ENCODE data around the gene RFPL2.

DNA sequence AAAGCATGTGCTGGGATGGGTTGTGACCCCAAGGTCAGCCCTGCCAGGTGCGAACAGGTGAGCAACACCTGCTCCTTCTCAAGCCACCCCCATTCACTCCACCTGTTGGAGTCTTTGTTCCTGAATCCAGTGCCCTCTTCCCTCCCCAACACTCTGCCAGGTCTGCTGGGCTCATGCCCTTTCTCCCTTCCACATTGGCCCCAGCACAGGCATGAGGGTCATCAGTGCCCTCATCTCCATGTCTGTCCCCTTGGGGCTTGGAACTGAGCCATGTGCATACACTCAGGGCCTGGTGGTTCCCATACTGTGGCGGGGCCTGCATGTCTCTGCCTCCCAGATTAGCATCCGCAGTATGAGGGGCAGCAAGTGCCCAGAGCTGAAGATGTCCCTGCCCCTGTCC, 19.1 kb downstream of the RFPL2 start:
- TF ChIP-seq, protein P1, sequence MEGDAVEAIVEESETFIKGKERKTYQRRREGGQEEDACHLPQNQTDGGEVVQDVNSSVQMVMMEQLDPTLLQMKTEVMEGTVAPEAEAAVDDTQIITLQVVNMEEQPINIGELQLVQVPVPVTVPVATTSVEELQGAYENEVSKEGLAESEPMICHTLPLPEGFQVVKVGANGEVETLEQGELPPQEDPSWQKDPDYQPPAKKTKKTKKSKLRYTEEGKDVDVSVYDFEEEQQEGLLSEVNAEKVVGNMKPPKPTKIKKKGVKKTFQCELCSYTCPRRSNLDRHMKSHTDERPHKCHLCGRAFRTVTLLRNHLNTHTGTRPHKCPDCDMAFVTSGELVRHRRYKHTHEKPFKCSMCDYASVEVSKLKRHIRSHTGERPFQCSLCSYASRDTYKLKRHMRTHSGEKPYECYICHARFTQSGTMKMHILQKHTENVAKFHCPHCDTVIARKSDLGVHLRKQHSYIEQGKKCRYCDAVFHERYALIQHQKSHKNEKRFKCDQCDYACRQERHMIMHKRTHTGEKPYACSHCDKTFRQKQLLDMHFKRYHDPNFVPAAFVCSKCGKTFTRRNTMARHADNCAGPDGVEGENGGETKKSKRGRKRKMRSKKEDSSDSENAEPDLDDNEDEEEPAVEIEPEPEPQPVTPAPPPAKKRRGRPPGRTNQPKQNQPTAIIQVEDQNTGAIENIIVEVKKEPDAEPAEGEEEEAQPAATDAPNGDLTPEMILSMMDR (IDR thresholded peaks at IDR 0.05 in 8 of 11, conservative IDR thresholded peaks at IDR 0.05 in 3 of 11) = no peak
- TF ChIP-seq POLR2AphosphoS5 (IDR thresholded peaks at IDR 0.05) = no peak
